ENCODE measurements around the gene CPEB3.
"Not testable (repeated sequence)": the region's sequence is repeated elsewhere in the genome, so short reads cannot be mapped to it uniquely, and the experiment has no call there.

The CPEB3 gene

DNA sequence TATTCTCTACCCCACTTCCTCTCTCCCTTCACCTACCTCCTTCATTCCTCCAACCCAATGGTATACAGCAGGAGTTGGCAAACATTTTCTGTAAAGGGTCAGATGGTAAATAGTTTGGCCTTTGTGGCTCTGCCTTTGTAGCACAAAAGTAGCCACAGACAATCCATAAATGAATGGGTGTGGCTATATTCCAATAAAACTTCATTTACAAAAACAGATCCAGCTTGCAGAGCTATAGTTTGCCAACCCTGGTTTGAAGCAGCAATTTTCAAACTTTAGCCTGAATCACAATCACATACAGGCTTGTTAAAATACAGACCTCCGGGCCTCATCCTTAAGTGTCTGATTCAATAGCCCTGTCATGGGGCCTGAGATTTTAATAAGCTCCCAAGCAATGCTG, 110.5 kb downstream of the CPEB3 start:
- H3K4me1 Mint-ChIP-seq (ENCODE audit: low read depth in 2 of 2): no peaks in the 10 kb centered on the region
- peaks cover 8% of the 10 kb centered on the region for H3K36me3 Mint-ChIP-seq (ENCODE audit: insufficient read depth)
- H3K4me3 Mint-ChIP-seq: no peak overlapping the region
- H3K27me3 Mint-ChIP-seq: no peaks in the 10 kb centered on the region
- no peak overlapping the region for H3K27ac Mint-ChIP-seq
- no peak for DNase-seq
- no peaks in the 10 kb centered on the region for H3K9me3 Mint-ChIP-seq
- ATAC-seq (replicated peaks): no peak

GRCh38 chr10:92177546-92177945, 113.3 kb downstream of the CPEB3 start:
- Mint-ChIP-seq H3K36me3 (ENCODE audit: insufficient read depth) (no peaks in the 10 kb centered on the region), H3K27ac (no peak overlapping the region), H3K9me3 (no peaks in the 10 kb centered on the region), H3K4me3 (no peak overlapping the region), H3K4me1 (ENCODE audit: low read depth in 2 of 2) (no peaks in the 10 kb centered on the region), H3K27me3 (no peaks in the 10 kb centered on the region)
- ATAC-seq (replicated peaks) (no peak), DNase-seq (no peak)

DNA sequence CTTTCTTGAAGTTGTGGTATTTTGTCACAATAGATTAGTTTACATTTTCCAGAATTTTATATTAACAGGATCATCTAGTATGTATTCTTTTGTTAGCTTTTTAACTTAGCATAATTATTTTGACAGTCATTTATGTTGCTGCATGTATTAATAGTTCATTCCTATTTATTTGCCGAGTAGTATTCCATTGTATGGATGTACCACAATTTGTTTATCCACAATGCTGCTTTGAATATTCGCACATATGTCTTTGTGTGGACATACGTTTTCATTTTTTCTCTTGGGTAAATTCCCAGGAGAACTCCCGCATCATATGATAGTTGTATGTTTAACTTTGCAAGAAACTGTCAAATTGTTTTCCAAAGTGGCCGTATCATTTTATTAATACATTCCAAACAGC, 115.7 kb downstream of the CPEB3 start:
- no peaks in the 10 kb centered on the region for H3K4me1 Mint-ChIP-seq (ENCODE audit: low read depth in 2 of 2)
- no peaks in the 10 kb centered on the region for H3K9me3 Mint-ChIP-seq
- ATAC-seq (replicated peaks): no peak
- no peaks in the 10 kb centered on the region for H3K27me3 Mint-ChIP-seq
- DNase-seq: no peak
- no peak overlapping the region for H3K4me3 Mint-ChIP-seq
- H3K27ac Mint-ChIP-seq: no peak overlapping the region
- H3K36me3 Mint-ChIP-seq (ENCODE audit: insufficient read depth): no peaks in the 10 kb centered on the region

DNA sequence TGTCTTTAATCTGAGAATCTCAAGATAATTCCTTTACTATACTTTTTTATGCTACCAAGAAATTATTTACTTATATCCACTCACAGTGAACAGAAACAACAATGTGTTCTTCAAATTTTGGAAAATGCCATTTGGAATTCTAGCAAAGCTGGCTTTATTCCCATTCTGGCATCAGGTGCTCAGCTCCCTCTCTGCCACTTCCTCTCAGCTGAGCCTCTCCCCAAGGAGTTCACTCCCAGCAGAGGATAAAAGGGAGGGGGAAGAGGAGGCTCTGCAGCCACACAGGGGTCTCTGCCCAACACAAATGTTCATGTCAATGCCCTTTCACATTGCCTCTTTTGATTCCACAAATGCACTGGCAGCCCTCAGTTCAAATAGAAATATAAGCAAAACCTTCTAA, 116.9 kb downstream of the CPEB3 start:
- ATAC-seq (replicated peaks): no peak
- Mint-ChIP-seq H3K36me3 (ENCODE audit: insufficient read depth) (no peaks in the 10 kb centered on the region), H3K4me1 (ENCODE audit: low read depth in 2 of 2) (no peaks in the 10 kb centered on the region), H3K27ac (no peak overlapping the region), H3K4me3 (no peak overlapping the region), H3K9me3 (no peaks in the 10 kb centered on the region), H3K27me3 (no peaks in the 10 kb centered on the region)
- no peak for DNase-seq

GRCh38 chr10:92164036-92164696, 126.7 kb downstream of the CPEB3 start:
- no peaks in the 10 kb centered on the region for H3K27me3 Mint-ChIP-seq
- H3K4me1 Mint-ChIP-seq (ENCODE audit: low read depth in 2 of 2): no peaks in the 10 kb centered on the region
- no peak overlapping the region for H3K4me3 Mint-ChIP-seq
- DNase-seq (no peak), ATAC-seq (replicated peaks) (no peak)
- no peaks in the 10 kb centered on the region for H3K36me3 Mint-ChIP-seq (ENCODE audit: insufficient read depth)
- no peak overlapping the region for H3K27ac Mint-ChIP-seq
- H3K9me3 Mint-ChIP-seq: no peaks in the 10 kb centered on the region

DNA sequence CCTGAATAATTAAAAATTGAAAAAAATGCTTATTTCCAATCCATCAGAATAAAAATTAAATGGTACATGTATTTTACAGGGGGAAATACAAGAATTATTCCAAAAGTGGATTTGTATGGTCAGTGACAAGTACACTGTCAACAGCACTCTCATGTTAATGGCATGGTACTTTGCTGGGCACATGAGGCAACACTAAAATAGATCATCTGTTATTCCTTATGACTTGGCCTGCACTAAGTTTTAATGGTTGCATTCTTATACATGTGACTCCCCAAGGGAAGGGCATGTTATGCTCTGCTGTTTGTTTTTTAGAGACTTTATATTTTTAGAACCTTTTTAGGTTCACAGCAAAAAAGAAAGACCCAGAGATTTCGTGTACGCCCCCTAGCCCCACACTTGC, 128.3 kb downstream of the CPEB3 start:
- no peak overlapping the region for H3K27ac Mint-ChIP-seq
- H3K9me3 Mint-ChIP-seq: no peaks in the 10 kb centered on the region
- DNase-seq (no peak), ATAC-seq (replicated peaks) (no peak)
- no peak overlapping the region for H3K4me3 Mint-ChIP-seq
- H3K36me3 Mint-ChIP-seq (ENCODE audit: insufficient read depth): no peaks in the 10 kb centered on the region
- H3K4me1 Mint-ChIP-seq (ENCODE audit: low read depth in 2 of 2): no peaks in the 10 kb centered on the region
- no peaks in the 10 kb centered on the region for H3K27me3 Mint-ChIP-seq

GRCh38 chr10:92156874-92157773, 133.8 kb downstream of the CPEB3 start:
- no peak overlapping the region for H3K4me3 Mint-ChIP-seq
- ATAC-seq (replicated peaks) (no peak), DNase-seq (no peak)
- H3K27ac Mint-ChIP-seq: no peak overlapping the region
- no peaks in the 10 kb centered on the region for H3K27me3 Mint-ChIP-seq
- no peaks in the 10 kb centered on the region for H3K36me3 Mint-ChIP-seq (ENCODE audit: insufficient read depth)
- H3K4me1 Mint-ChIP-seq (ENCODE audit: low read depth in 2 of 2): no peaks in the 10 kb centered on the region
- H3K9me3 Mint-ChIP-seq: no peaks in the 10 kb centered on the region

DNA sequence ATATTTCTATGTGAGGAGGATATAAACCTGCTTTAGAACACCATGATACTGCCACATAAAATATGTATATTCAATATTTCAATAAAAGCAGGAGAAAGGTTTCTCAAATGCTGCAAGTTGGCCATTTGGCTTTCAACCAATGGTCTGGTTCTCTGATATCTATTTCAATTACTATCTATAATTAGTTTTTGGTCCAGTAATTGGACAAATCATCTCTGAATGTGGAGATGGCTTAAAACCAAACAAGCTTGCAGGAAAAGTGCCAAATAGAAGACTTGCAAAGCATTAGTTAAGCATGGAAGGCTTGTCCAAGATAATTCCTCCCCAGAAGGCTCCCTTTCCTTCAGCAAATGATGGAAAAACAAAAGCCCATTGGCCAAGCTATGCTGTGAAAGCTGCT, 140.1 kb downstream of the CPEB3 start:
- Mint-ChIP-seq H3K9me3 (no peaks in the 10 kb centered on the region), H3K27ac (no peak overlapping the region), H3K36me3 (ENCODE audit: insufficient read depth) (no peaks in the 10 kb centered on the region), H3K27me3 (no peaks in the 10 kb centered on the region), H3K4me3 (no peak overlapping the region), H3K4me1 (ENCODE audit: low read depth in 2 of 2) (peaks cover 0 to 5% of the 10 kb centered on the region in 2 donors)
- no peak for DNase-seq
- ATAC-seq (replicated peaks): no peak

DNA sequence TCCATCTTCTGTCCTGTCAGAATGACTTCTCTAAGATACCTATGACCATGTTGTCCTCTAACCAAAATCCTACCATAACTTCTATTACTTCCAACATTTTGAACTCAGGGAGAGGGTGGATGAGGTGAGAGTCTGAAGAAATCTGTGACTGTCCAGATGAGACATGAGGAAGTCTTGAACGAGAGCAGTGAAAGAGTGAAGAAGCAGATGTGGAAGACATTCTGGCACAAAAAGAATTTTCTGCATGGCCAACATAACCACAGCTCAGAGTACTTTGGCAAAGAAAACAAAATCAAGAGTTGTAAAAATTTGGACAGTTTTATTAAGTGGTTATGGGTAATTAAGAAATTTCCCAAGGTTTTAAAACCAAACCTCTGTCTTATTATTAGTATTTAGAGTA, 141.6 kb downstream of the CPEB3 start:
- Mint-ChIP-seq H3K4me3 (no peak overlapping the region), H3K9me3 (no peaks in the 10 kb centered on the region)

GRCh38 chr10:92146781-92147180, 144.1 kb downstream of the CPEB3 start:
- Mint-ChIP-seq H3K4me1 (ENCODE audit: low read depth in 2 of 2) (peaks cover 0 to 3% of the 10 kb centered on the region in 2 donors), H3K27me3 (no peaks in the 10 kb centered on the region), H3K27ac (no peak overlapping the region), H3K9me3 (no peaks in the 10 kb centered on the region), H3K36me3 (ENCODE audit: insufficient read depth) (peaks cover 7% of the 10 kb centered on the region), H3K4me3 (no peak overlapping the region)
- DNase-seq: no peak
- ATAC-seq (replicated peaks): no peak

More for the DNA sequence above, 141.6 kb downstream of the CPEB3 start:
- ATAC-seq (replicated peaks): no peak
- no peak overlapping the region for H3K27ac Mint-ChIP-seq
- H3K36me3 Mint-ChIP-seq (ENCODE audit: insufficient read depth): no peaks in the 10 kb centered on the region
- H3K4me1 Mint-ChIP-seq (ENCODE audit: low read depth in 2 of 2): peaks cover 0 to 5% of the 10 kb centered on the region in 2 donors
- no peaks in the 10 kb centered on the region for H3K27me3 Mint-ChIP-seq
- no peak for DNase-seq

- Mint-ChIP-seq H3K27ac (no peak overlapping the region), H3K36me3 (ENCODE audit: insufficient read depth) (peaks cover 7% of the 10 kb centered on the region), H3K4me3 (no peak overlapping the region), H3K27me3 (no peaks in the 10 kb centered on the region), H3K4me1 (ENCODE audit: low read depth in 2 of 2) (no peaks in the 10 kb centered on the region), H3K9me3 (no peaks in the 10 kb centered on the region)
- DNase-seq (no peak), ATAC-seq (replicated peaks) (no peak)
These were observed 144.8 kb downstream of the CPEB3 start for GRCh38 chr10:92146107-92146506.

DNA sequence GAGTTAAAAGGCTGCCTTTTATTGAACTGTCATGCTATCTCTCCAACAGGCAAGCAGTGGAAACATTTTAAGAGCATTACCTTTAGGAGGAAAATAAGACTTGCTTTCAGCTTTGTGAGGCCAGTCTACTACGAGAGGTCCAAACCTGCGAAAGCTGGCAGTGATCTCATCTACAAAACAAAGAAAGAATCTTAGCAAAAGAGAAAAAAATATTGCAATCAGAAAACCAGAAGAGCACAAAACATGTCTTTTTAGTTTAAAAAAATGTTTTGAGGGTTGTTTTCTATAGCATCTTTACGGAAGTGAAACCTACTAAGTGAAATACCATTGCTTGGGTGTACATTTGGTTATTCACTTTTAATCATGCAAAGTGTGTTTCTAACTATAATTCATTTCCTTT, 147.9 kb downstream of the CPEB3 start:
- H3K27ac Mint-ChIP-seq: no peak overlapping the region
- no peaks in the 10 kb centered on the region for H3K27me3 Mint-ChIP-seq
- no peak for DNase-seq
- no peaks in the 10 kb centered on the region for H3K9me3 Mint-ChIP-seq
- peaks cover 9% of the 10 kb centered on the region for H3K36me3 Mint-ChIP-seq (ENCODE audit: insufficient read depth)
- ATAC-seq (replicated peaks): no peak
- H3K4me3 Mint-ChIP-seq: no peak overlapping the region
- peaks cover 0 to 2% of the 10 kb centered on the region in 2 donors for H3K4me1 Mint-ChIP-seq (ENCODE audit: low read depth in 2 of 2)

DNA sequence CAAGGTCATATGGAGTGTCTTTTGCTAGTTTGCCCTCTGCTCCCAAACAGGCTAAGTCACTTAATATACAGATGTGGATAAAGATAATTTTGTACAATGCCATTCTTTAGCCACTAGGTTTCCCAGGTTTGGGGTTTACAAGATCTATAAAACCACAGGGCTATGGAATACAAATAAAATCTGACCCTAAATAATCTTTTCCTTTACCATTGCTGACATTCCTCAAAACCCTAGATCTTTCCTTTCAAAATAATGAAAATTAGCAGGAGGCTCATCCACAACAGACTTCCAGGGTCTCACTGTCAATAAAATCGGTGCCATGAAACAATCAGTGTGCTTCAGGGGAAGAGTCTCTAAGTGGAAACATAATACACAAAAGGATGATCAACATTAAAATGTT, 148.4 kb downstream of the CPEB3 start:
- H3K27ac Mint-ChIP-seq: no peak overlapping the region
- H3K27me3 Mint-ChIP-seq: no peaks in the 10 kb centered on the region
- H3K9me3 Mint-ChIP-seq: no peaks in the 10 kb centered on the region
- peaks cover 9% of the 10 kb centered on the region for H3K36me3 Mint-ChIP-seq (ENCODE audit: insufficient read depth)
- ATAC-seq (replicated peaks) (no peak), DNase-seq (no peak)
- H3K4me1 Mint-ChIP-seq (ENCODE audit: low read depth in 2 of 2): peaks cover 0 to 2% of the 10 kb centered on the region in 2 donors
- no peak overlapping the region for H3K4me3 Mint-ChIP-seq

- not testable (repeated sequence) for H3K9me3 Mint-ChIP-seq; H3K4me1 Mint-ChIP-seq (ENCODE audit: low read depth in 2 of 2); H3K27me3 Mint-ChIP-seq; H3K36me3 Mint-ChIP-seq (ENCODE audit: insufficient read depth); H3K4me3 Mint-ChIP-seq; ATAC-seq (replicated peaks); H3K27ac Mint-ChIP-seq; DNase-seq
These were observed 149.7 kb downstream of the CPEB3 start for GRCh38 chr10:92141147-92141546.
